Left ventricle myocardium superior (tissue), 1 donor: ENCODE measurements around the gene FOXR1. TPM values are rescaled to one million over a fixed set of nuclear protein-coding genes. Genes with fewer than 3 reads are reported as not detected.
A peak's percentile ranks its signal among the peaks of the same experiment; 100 is the strongest.

Experiments
- ATAC-seq: fragments of 200-7000 bp; cut with Tn5 transposase; one replicate; pipeline ENCODE4 v1.9.1; 2020; ENCODE audit warnings: mild to moderate bottlenecking, moderate library complexity
- DNase-seq: peaks from one replicate; pipeline ENCODE4 v3.0.0-alpha.2; 2020
- intact Hi-C: fragments of 100-400 bp; cut with micrococcal nuclease; formaldehyde crosslinking; loops from one replicate; pipeline ENCODE4 v1.11.0; 2022
- long read RNA-seq: library from polyadenylated mRNA; unstranded; transcript quantifications from one replicate; pipeline ENCODE4 v2.0.0, GENCODE V29; 2021
- total RNA-seq: library from RNA; stranded (reverse); fragmentation: NEBNext Ultra II Directional; extraction: Animal tissue kit (Norgen Biotek cat#: 25700); gene quantifications from one replicate; pipeline ENCODE4 v1.2.1, GENCODE V29; 2021
- donor health status: DM: no; HTN: yes; CAD: no; lungs with severe emphysema.

FOXR1 gene, protein sequence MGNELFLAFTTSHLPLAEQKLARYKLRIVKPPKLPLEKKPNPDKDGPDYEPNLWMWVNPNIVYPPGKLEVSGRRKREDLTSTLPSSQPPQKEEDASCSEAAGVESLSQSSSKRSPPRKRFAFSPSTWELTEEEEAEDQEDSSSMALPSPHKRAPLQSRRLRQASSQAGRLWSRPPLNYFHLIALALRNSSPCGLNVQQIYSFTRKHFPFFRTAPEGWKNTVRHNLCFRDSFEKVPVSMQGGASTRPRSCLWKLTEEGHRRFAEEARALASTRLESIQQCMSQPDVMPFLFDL
- total RNA-seq, result not detected
- long read RNA-seq, result 0 reads

DNA sequence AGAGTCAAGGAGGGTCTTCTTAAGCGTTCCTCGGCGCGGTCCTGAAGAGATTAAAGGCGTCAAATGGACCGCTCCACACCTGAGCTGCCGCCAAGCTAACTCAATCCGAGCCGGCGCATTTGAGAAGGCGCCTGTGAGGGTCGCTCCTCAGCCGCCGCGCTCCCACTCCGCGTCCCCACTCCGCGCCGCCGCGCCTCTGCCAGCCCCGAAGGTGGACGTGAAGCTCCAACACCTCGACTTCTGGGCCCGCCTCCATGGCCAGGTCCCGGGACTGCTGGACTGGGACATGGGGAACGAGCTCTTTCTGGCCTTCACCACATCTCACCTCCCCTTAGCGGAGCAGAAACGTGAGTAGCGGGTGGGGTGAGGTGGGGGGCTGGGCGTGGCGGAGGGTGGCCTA is at the start of gene FOXR1:
Gene FOXR1 (plus strand): TSS at position 116 of the 400 bp plus-strand sequence. CDS start 171 bp downstream, at position 287.
- intact Hi-C loops, result no loop called here
- no peak for ATAC-seq
- no peak for DNase-seq

DNA sequence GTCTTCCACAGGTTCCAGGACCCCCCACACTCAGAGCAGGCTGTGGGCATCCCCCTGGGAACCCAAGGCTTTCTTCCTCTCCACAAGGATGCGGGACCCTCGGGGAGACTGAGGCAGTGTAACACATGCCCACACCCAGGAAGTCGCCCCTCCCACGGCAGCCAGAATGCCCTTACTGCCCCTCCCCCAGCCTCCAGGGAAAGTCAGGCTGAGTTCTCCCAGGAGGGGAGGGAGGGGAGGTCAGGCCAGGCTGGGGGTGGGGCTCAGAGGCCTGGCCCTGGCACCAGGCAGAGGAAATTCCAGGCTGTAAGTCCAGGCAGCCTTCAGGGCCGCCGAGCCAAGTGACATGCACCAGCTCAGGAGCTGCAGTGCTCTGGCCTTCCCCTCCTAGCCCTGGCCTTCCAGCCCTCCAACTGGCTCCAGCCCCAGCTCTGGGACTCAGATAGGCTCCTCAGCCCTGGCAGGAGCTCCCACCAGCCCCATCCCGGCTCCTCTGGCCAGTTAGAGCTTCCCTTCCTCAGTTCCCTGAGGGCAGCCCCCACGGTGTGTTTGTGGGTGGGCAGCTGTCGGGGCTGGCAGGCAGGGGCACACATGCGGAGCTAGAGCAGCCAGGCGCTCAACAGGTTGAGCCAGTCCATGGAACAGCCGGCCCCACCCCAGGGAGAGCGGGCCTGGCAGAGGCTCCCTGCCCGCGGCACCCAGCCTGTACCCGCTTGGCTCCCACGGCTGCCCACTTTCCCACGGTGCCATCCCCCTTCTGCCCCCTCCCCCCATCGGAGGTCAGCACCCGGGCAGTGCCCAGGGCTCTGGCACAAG is 49.4 kb upstream of the FOXR1 start:
- intact Hi-C loops, result no loop called here
- ATAC-seq (peak; percentile 70), DNase-seq (peak; percentile 93)

DNA sequence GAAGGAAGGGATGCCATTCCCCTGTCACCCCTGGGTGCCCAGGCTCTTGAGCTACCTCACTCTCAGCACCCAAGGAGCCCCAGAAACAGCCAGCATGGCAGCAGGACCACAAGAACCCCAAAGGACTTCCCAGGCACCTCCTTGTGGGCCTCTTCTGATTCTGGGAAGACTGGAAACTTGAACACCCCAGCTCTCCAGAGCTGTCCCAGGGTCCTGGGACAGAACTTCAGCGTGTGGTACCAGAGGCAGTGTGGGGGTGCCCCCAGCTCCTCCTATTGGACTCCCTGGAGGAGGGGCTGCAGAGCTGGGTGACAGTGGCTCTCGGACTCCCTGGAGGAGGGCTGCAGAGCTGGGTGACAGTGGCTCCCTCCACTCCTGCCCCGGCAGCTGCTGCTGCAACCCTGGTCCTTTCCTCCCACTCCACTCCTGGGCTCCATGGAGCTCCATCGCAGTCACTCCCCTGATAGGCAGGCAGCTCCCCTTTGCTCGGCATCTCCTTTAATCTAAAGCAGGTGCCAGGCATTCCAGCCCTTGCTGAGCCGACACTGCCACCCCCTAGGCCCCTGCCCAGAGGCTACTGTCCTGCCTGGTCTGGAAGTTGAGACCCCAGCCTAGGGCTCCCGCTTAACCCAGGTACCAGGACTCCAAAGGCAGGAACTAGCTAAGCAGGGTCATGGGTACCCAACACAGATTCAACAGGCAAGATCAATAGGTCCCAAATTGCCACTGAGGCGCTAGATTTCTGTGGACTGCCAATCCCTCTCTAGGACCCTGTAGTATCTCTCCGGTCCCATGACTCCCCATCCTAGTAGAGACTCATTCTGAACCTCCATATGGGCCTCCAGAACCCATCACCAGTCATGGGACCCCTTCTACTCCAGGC is 48.6 kb upstream of the FOXR1 start:
- ATAC-seq, result no peak
- intact Hi-C loops, result no loop called here
- DNase-seq, result no peak

DNA sequence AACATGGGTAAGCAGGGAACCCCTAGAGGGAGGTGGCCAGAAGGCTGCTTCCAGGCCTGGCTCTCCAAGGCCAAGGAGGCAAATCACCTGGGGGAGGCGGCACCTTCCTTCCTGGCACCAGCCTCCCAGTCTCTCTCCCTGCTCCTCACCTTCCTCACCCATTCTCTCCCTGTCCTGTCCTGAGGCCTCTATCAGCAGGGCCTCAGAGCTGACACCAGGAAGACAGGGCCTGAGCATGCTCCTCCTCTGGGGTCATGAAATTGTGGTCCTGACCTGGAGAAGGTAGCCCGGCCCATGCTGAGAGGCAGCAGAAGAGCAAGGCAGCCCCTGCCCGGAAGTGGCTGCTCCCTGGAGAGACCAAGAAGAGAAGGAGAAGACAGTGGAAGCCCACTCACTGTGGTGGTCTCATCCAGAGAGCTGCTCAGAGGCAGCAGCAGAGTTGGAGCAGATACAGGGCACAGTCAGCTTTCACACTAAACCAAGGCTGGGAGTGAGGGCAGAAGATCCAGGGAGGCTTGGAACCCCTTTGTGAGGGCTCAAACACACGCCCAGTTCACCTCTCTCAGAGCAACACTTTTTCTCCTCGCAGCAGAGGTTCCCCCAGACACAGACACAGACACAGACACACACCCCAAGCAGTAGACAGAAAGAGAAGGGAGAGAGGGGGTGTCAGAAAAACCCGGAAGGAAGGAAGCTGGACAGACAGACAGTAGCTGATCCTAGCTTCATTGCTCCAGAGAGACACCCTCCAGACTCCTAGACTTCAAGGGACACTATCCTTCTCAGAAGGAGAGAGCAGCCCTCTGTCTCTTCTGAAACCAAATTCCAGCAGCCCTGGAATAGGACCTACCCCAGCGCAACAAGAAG is 47.6 kb upstream of the FOXR1 start:
- ATAC-seq (no peak), DNase-seq (peak; percentile 37)
- intact Hi-C loops, result no loop called here

DNA sequence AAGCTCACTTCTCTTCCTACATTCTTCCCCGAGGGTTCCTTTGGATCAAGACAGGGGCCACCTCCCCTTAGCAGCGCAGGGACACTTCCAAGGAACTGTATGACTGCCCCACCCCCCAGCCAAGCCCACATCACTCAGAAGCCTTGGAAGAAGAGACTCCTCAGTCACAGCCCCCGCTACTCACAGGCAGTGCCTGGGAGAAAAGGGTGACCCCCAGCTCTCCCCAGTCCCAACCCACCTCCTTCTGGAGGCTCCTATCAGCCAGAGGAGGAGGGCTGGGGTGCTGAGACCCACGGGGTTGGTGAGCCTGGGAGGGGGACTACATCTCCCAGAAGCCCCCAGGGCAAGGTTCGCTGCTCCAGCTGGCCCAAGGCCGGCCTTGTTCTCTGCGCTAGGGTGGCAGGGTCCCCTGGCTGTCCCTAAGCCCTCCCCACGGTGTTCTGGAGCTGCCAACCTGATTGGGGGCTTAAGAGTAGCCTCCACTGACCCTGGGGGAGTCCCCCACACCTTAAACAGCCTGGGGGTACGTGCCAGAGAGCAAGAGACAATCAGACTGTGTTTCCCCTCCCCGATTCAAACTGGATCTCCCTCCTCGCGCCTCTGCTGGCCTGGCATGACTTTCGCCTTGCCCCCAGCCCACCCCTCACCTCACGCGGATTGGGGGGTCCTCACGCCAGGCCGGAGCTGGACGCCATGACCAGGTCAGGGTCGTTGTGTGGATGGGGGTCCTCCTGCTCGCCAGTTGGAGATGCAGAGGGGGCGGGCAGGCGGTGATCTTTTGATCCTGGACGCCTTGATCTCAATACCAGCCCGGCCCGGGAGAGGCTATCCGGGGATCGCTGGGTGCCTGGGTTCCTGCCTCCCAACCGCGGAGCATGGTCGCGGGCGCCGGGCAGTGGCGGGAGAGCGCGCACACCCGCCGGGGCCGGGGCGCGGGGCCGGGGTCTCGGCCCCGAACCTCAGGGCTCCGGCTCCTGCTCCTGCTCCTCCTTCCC is 46.7 kb upstream of the FOXR1 start:
- intact Hi-C loops, result no loop called here
- DNase-seq, result peak; percentile 69
- ATAC-seq, result no peak

DNA sequence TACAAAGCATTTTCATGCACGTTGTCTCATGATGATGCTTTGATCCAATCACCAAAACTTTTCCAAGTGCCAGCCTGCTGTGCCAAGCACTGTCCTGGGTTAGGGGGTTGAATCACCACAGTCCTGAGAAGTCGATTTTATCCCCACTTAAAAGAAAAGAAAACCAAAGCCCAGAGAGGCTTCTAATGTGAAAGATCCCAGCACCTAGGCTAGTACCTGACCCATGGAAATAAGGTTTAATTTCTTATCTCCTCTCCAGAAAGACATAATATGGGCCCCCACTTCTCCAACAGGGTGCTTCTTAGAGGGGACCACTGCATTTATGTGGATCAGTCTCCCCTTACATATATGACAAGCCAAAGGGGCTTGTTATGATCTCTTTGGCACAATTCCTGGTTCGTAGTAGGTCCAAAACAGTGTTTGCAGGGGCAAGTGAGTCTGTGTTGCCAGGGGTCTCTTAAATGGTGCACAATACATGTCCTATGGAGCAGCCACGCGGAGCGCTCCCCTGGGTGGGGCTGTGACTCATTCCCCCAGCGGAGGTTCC is 43.9 kb upstream of the FOXR1 start:
- DNase-seq, result no peak
- ATAC-seq, result no peak
- intact Hi-C loops, result no loop called here

DNA sequence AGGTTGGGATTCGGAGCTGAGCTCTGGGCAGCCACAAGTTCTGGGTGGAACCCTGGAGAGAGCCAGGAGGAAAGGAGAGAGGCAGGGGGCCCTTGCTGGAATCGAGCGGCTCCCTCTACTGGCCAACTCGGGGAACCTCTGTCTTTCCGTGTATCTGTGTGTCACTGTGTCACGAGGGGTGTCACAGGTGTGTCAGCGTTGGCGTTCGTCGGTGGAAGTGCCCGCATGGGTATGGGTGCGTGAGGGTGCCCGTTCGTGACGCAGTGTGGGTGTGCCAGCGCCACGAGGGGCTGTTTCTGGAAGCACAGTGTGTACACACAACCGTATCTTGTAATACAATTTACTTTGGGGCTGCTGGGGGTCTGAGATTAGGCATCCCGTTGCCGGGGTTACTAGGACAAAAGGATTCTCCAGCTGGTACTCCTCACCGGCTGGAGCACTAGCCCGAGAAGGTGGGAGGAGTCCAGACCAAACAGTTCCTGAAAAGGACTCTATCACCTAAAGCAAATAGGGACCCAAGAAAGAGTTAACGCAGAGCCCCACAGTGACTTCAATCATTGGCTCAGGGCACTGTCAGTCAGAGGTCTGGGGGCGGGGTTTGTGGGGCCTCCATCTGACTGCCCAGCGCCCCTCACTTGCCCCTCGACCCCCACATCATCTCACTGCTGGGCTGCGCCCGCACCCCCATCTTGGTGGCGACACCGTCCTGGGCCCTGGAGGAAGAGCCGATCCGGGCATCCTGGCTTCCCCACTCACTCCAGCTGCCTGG is 43.3 kb upstream of the FOXR1 start:
- intact Hi-C loops, result no loop called here
- DNase-seq (peak; percentile 90), ATAC-seq (peak; percentile 73)

DNA sequence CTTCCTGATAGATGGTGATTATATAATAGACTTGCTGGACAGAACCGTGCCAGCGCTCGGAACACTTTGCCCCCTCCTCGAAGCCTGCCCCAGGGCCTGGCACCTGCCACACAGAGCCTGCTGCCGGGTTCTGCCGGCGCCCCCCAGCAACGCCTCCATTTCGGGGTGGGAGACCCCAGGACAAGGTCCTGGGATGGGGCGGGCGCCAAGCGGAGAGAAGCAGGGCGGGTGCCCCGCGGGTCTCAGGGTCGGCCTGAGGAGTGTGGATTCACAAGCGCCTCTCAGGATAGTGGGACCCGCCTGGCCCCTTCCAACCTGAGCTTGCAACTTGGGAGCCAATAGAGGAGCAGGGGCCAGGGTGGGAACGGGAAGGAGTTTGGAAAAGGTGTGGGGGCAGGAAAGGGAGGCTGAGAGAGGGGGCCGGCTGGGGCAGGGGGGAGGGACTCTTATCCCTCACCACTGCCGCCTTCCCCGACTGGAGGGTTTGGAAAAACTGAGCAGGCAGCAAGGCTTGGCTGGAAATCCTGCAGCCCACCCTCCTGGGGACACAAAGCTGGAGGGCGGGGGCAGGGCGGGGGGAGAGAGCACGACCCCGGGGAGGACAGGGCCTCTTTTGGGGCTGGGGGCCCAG is 42.6 kb upstream of the FOXR1 start:
- DNase-seq (no peak), ATAC-seq (peak; percentile 62)
- intact Hi-C loops, result no loop called here

DNA sequence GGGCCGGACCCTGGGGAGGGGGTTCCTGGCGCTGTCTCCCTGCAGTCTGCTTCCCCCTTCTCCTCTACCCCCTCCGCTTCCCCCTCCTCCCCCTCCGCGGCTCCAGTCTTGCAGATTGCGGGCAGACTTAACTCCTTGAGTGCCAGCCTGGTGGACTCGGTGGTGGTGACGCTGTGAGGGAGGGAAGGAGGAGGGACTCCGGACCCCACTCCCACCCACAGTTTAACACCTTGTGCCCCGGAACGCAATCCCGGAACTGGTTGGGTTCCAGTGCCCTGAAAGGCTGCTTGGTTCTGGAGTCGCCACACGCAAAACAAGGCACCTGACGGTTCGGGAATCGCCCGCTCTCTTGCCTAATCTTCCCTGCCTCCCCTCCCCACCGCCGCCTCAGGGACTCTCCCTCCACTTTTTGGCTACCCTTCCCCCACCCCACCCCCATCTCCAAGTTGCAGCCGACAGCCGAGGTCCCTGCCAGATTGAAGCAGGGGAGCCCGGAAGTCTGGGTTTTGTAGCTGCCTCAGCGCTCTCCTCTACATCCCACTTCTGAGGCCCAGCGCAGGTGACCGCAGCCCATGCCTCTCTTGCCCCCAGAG is 42.0 kb upstream of the FOXR1 start:
- peak; percentile 84 for DNase-seq
- ATAC-seq, result peak; percentile 57
- intact Hi-C loops, result no loop called here

DNA sequence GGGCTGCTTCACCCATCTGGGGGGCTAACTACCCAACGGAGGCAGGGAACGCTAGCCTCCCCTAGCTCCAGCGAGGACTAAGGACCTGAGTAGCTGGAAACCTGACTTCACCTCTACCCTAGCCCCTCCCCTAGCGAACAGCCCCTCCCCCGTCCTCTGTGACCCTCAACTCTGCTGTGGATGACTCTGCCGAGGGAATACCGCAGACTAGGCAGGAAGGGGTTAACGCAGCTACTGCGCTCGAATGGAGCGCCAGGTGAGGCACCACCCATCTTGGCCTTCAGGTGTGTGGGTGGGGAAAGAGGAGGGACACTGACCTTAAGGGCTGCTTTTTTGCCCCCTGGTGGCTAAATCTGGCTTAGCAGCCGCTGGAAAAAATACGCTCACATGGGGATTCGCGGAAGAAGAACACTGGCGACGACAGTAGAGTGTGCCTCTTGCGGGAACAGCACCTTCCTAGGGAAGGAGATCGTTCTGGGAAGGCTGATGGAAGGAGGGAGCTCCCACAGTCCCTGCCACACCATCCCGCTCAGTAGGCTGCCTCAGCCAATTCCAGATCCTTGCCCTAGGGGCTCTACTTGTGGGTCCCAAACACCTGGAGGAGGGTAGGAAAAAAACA is 41.4 kb upstream of the FOXR1 start:
- intact Hi-C loops, result no loop called here
- DNase-seq (peak; percentile 85), ATAC-seq (peak; percentile 23)

DNA sequence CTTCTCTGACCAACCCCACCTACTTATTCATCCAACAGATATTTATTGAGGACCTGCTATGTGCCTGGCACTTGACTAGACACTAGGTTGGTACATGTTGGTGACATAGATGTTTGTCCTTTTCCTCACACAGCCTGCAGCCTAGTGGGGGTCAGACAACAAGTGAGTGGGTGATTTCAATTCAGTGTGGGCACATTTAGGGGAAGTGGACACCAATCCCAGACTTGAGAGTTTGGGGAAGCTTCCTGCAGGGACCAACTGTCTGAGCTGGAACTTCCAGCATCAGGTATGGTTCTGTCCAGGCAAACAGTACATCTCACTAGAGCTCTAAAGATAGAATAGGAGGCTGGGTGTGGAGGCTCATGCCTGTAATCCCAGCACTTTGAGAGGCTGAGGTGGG is 40.0 kb upstream of the FOXR1 start:
- intact Hi-C loops, result no loop called here
- ATAC-seq, result no peak
- DNase-seq, result no peak

DNA sequence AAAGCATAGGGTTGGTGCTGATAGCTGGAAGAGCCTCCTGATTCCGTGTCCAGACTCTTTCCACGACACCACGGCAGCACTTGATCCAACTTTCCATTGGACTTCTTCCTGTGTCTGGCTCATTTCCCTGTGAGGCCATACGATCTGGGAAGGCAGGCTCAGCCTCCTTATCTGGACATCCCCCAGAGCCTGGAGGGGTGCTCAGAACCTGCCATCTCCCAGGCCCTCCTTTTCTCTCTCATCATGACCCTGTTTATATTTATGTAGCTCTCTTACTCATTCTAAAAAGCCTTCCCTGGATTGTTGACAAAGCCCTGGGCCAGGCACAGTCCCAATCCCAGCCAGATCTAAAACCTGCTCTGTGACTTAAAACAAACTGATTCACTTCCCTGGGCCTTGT is 38.1 kb upstream of the FOXR1 start:
- ATAC-seq (peak; percentile 47), DNase-seq (no peak)
- intact Hi-C loops, result no loop called here

DNA sequence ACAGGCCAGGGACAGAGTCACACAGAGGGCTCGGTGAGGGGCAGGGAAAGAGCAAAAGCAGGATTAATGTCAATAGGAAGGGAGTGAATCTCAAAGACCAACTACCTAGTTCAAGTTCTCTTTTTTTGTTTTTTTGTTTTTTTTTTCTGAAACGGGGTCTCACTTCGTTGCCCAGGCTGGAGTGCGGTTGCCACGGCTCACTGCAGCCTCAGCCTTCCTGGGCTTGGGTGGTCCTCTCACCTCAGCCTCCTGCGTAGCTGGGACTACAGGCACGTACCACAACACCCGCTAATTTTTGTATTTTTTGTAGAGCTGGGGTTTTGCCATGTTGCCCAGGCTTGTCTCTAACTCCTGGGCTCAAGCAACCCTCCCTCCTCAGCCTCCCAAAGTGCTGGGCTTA is 36.2 kb upstream of the FOXR1 start:
- intact Hi-C loops, result no loop called here
- ATAC-seq (no peak), DNase-seq (no peak)

DNA sequence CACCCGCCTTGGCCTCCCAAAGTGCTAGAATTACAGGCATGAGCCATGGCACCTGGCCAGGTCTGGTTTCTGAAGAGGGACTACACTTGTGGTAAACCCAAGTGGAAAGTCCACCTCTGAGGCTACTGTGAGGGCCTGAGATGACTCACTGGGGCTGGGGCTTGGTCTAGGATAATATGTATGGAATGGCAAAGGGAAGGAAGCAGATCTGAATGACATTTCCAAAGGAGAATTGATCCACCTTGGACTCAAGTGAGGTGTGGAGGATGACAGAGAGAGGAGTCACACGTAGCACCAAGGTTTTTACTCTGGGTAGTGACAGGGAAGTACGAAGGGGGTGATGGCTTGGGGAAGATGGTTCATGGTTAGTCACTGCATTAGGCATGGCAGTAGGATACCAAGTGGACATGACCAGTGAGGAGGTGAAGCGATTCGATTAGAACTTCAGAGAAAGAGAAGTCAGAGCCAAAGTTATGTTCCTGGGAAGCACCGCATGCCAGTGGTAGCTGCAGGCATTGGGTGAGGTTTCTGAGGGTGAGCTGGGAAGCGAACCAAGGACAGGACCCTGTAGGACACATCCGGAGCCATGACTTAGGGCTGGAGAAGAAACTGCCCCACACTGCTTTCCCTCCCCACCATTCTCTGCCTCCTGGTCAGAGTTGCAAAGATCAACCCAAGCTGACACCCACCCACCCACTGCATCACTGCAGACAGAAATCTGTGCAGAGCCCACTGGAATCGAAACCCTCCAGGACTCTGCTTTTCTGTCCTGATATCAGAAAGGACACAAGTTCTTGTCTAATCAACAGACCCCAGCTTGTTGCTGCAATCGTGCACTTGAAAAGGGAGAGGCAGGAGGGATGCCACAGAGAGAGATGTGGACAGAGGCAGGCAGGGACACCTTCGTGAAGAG is 32.8 kb upstream of the FOXR1 start:
- DNase-seq (no peak), ATAC-seq (no peak)
- intact Hi-C loops, result no loop called here
